ENCODE measurements around the gene BET1. TPM values are rescaled to one million over a fixed set of nuclear protein-coding genes. Genes with fewer than 3 reads are reported as not detected.

Gene BET1
- total RNA-seq, 1 experiment from 2014 or later: 14.3 TPM

- Histone ChIP-seq H3K4me3 (ENCODE audit: low read depth in 2 of 2, low read length in 2 of 2) (no peak overlapping the region), H3K4me1 (ENCODE audit: control insufficient read depth, insufficient read depth, low read length) (no peaks in the 10 kb centered on the region), H3K27me3 (ENCODE audit: control insufficient read depth, insufficient read depth, low read length) (no peaks in the 10 kb centered on the region; the same call in 1 of the 2 replicates), H3K27ac (ENCODE audit: low read length) (no peak overlapping the region), H3K9me3 (ENCODE audit: control insufficient read depth, insufficient read depth, low read depth, low read length) (no peaks in the 10 kb centered on the region), H3K36me3 (ENCODE audit: control insufficient read depth, insufficient read depth, low read length) (no peaks in the 10 kb centered on the region)
- no peak for ATAC-seq
- intact Hi-C loops (cut with micrococcal nuclease; ENCODE audit: unreplicated experiment) (no loop called here), in situ Hi-C loops (cut with HindIII; ENCODE audit: low pct_unique_long_range_greater_than_20kb, low sequenced_read_pairs) (no loop called here)
- CTCF ChIA-PET: no interaction called here
- POLR2A ChIA-PET: no interaction called here
- TF ChIP-seq REST (IDR thresholded peaks at IDR 0.05; ENCODE audit: insufficient read depth in 1 of 2, low read depth in 2 of 2, low read length in 1 of 2) (no peak), POLR2AphosphoS5 (IDR thresholded peaks at IDR 0.05; ENCODE audit: low read depth, low read length) (no peak), CTCF (IDR thresholded peaks at IDR 0.05) (no peak), TCF7L2 (IDR thresholded peaks at IDR 0.05; ENCODE audit: low read depth, low read length) (no peak), SIN3A (IDR thresholded peaks at IDR 0.05; ENCODE audit: borderline replicate concordance, insufficient read depth, low read depth, low read length) (no peak)
- DNase-seq (ENCODE audit: low read depth, low spot score): no peak
- BruUV-seq (replicated peaks): no TSS peak
These were observed 12.6 kb upstream of the BET1 start for GRCh38 chr7:94016786-94017185.

GRCh38 chr7:94015538-94015937 is 11.4 kb upstream of the BET1 start:
- no peaks in the 10 kb centered on the region; the same call in 1 of the 2 replicates for H3K27me3 ChIP-seq (ENCODE audit: control insufficient read depth, insufficient read depth, low read length)
- no peaks in the 10 kb centered on the region for H3K9me3 ChIP-seq (ENCODE audit: control insufficient read depth, insufficient read depth, low read depth, low read length)
- ATAC-seq: no peak
- DNase-seq (ENCODE audit: low read depth, low spot score): no peak
- H3K27ac ChIP-seq (ENCODE audit: low read length): no peak overlapping the region
- in situ Hi-C loops (cut with HindIII; ENCODE audit: low pct_unique_long_range_greater_than_20kb, low sequenced_read_pairs) (no loop called here), intact Hi-C loops (cut with micrococcal nuclease; ENCODE audit: unreplicated experiment) (no loop called here)
- ChIA-PET CTCF (no interaction called here), POLR2A (no interaction called here)
- BruUV-seq (replicated peaks): no TSS peak
- no peaks in the 10 kb centered on the region for H3K4me1 ChIP-seq (ENCODE audit: control insufficient read depth, insufficient read depth, low read length)
- H3K36me3 ChIP-seq (ENCODE audit: control insufficient read depth, insufficient read depth, low read length): no peaks in the 10 kb centered on the region
- H3K4me3 ChIP-seq (ENCODE audit: low read depth in 2 of 2, low read length in 2 of 2): no peak overlapping the region
- no peak for TF ChIP-seq POLR2AphosphoS5 (IDR thresholded peaks at IDR 0.05; ENCODE audit: low read depth, low read length)
- TF ChIP-seq TCF7L2 (IDR thresholded peaks at IDR 0.05; ENCODE audit: low read depth, low read length): no peak
- no peak for TF ChIP-seq CTCF (IDR thresholded peaks at IDR 0.05)
- TF ChIP-seq SIN3A (IDR thresholded peaks at IDR 0.05; ENCODE audit: borderline replicate concordance, insufficient read depth, low read depth, low read length): no peak
- TF ChIP-seq REST (IDR thresholded peaks at IDR 0.05; ENCODE audit: insufficient read depth in 1 of 2, low read depth in 2 of 2, low read length in 1 of 2): no peak
